ENCODE measurements around the gene PLIN1.
A peak's percentile ranks its signal among the peaks of the same experiment; 100 is the strongest.

The PLIN1 gene

DNA sequence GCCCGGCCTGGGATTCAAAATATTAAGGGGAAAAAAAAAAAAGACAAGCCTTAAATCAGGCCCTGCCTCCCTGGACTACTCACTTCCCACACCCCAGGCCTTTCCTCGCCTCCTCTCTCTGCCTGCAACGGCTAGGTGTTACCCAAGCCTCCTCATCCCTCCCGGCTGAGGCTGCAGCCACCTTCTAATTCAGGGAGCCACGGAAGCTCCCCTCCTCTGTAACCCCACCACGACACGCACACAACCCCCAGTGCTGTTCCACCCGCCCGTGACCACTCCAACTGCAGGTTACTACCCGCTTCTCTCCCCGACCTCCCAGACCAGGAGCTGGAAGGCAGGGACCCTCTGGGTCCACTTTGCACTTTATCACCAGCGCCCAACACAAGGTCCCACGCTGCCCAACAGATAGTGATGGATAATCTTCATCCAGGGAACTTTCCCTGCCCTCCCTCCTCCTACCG is 24.8 kb downstream of the PLIN1 start:
- no peak for DNase-seq (ENCODE audit: low read depth in 3 of 3)

DNA sequence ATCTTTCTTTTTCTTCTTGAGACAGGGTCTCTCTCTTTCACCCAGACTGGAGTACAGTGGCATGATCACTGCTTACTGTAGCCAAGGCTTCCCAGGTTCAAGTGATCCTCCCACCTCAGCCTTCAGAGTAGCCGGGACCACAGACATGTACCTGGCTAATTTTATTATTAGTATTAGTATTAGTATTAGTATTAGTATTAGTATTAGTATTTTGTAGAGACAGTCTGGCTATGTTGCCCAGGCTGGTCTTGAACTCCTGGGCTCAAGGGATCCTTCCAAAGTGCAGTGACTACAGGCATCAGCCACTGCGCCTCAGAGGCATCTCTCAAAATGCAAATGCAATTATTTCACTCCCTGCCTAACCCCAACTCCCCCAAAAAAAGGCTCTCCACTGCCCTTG is 25.6 kb downstream of the PLIN1 start:
- no peak for DNase-seq (ENCODE audit: low read depth in 3 of 3)

GRCh38 chr15:89652666-89653065 is 26.5 kb downstream of the PLIN1 start:
- no peak for DNase-seq (ENCODE audit: low read depth in 3 of 3)

- DNase-seq (ENCODE audit: low read depth in 3 of 3) = no peak
Measured at GRCh38 chr15:89652131-89652530, 27.0 kb downstream of the PLIN1 start.

DNA sequence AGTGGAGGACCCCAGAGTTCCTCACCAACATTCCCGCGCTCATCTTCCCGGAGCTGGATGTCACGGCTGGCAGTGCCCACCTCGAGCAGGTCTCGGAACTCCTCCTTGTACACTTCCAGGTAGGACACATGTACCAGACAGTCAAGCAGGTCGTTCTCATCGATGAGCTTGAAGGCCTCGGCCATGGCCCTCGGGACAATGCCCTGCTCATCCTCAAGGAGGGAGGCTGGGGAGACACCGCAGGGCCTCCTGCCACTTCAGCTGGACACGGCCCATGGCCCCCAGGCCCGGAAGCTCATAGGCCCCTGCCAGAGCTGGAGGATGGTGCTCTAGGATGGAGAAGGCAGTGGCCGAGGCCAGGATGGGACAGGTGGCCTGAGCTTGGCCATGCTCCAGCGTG is 29.5 kb downstream of the PLIN1 start:
- DNase-seq (ENCODE audit: low read depth in 3 of 3) = no peak

- no peak for DNase-seq (ENCODE audit: low read depth in 3 of 3)
Measured at GRCh38 chr15:89649013-89649625, 30.0 kb downstream of the PLIN1 start.

DNA sequence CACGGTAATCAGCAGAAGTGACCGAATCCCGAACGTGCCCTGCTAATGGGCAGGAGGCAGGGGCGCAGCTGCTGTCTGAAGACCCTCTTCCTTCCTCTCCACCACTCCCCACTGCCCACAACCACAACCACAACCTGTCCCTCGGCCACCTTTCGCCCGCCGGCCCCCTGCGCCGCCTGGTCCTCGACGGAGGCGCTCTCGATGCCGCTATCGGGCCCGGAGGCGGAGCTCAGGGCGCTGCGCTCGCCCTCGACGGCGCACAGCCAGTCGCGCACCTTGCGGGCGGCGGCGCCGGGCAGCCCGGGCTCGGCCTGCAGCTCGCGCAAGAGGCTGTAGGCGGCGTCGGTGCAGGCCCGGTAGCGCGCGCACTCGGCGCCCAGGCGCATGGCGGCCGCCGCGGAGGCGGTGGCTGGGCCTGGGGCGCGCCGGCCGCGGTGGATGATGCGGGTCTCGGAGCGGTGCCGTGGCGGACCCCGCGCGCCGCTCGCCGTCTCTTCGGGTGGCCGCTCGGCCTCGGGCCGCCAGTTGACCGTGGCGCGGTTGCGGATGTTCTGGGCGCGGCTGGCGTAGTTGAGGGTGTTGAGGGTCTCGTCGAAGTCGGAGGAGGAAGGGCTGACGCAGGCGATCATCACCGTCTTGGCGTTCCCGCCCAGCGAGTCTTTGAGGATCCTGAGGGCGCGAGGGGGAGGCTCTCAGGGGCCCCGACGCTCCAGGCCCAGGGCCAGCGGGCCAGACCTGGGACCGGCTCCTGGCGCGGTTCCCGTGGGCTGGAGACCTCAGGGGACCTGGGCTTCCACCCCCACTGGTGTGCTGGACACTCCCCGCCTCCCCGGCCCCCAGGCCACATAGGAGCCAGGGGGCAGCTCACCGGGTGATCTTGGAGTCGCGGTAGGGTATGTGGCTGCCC is 30.8 kb downstream of the PLIN1 start:
- DNase-seq (ENCODE audit: low read depth in 3 of 3) = no peak

DNA sequence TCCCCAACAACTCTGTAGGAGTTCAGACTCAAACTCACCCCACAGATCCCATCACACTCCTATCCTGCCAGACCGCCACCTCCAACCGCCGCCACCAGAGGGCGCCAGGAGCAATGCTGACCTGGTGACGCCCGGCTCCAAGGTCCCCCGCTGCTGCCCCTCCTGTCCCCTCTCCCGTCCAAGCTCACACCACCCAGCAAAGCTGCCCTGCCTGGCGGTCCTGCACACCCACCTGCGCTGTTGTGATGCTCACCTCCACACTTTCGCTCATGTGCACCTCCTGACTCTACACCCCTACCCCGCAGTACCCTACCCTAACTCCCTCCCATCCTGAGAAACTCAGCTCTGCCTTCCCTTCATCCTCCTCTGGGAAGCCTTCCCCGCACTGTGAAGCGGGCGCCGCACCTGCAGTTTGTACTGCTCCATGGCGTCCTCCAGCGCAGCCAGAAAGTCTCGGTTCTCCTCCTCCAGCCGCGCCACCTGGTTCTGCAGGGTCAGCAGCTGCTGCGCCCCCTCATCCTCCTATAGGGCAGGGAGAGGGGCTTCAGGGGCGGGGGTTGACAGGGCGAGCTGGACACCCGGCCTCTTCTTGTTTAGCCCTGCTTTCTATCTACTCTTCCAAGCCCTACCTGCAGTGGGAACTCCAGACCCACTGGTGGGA is 31.8 kb downstream of the PLIN1 start:
- peak; percentile 22 to 73 (median 38) for DNase-seq (ENCODE audit: low read depth in 3 of 3)

- no peak for DNase-seq (ENCODE audit: low read depth in 3 of 3)
Measured at GRCh38 chr15:89646416-89647141, 32.6 kb downstream of the PLIN1 start.

- no peak for DNase-seq (ENCODE audit: low read depth in 3 of 3)
Measured at GRCh38 chr15:89645680-89646079, 33.5 kb downstream of the PLIN1 start.

DNA sequence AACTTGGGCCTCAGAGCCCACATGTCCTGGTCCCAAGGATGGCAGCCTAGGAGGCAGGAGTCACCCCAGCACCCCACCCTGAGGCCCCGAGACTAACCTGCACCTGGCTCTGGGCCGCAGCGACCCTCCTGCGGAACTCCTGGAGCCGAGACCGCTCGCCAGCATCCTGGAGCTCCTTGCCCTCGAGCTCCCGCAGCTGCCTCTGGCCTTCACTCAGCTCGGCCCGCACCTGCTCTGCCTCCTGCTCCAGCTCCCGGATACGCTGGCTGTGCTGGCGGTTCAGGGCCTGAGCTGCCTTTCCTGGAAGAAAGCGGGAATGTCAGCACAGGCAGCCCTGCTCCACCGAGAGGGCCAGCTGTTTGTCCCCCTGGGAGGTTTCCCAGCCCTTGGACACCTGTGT is 37.1 kb downstream of the PLIN1 start:
- DNase-seq (ENCODE audit: low read depth in 3 of 3) = no peak

- no peak for DNase-seq (ENCODE audit: low read depth in 3 of 3)
Measured at GRCh38 chr15:89641053-89641452, 38.1 kb downstream of the PLIN1 start.

DNA sequence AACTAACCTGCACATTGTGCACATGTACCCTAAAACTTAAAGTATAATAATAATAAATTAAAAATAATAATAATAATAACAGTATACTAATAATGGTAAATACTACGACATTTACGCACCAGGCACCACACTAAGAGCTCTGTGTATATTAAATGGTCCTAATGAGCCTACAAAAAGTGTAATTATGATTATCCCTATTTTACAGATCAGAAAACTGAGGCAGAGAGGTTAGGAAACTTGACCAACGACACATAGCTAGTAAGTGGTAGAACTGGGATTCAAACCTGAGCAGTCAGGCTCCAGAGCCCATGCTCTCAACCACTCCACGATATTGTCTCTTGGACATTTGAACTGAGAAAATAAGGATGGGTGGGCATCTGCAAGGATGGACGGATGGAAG is 38.9 kb downstream of the PLIN1 start:
- no peak for DNase-seq (ENCODE audit: low read depth in 3 of 3)

DNA sequence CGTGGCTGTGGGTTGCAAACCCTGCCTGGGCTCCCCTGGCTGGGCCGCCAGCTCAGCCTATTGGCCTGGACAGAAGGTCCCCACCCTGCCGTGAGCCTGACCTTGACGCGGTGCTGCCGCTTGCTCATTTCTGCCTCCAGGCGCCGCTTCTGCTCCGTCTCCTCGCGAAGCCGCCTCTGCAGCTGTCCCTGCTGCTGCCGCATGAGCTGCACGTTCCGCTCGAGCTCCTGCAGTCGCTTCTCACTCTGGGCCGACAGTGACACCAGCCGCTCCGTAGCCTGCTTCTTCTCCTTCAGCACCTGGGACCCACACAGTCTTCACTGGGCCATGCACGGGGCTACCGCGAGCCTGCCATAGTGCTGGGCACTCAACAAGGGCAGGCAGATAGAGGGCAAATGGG is 45.6 kb downstream of the PLIN1 start:
- no peak for DNase-seq (ENCODE audit: low read depth in 3 of 3)

DNA sequence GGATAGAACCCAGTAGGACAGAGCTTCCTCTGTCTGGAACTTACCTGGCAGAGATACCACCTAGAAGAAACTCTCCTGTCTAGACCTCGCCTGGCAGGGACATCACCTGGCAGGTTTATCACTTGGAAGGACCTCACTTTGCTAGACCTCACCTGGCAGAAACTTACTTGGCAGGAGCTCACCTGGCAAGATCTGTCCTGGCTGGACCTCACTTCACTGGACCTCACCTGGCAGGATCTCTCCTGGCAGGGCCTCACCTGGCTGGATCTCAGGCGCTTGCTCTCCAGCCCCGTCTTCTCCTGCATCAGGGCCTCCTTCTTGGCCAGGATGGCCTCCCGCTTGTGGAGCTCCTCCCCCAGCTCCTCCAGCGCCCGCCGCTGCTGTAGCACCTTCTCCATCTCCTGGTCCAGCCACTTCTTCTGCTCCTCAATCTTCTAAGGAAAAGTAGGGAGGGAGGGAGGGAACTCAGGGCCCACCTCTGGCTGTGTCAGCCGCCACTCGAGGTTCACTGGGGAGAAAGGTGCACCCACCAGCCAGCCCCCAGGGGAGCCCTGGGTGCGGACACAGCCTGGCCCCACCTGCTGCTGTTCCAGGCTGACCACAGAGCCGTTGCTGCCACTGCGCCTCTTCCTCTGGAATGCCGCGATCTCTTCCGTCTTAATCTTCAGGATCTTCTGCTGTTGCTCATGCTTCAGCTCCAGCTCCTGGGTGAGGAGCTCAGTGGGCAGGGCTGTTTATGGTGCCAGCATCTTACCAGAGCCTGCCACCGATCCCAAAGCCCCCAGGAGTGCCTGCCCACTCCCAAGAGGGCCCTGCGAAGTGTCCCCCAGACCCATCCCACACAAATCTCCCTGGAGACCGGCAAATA is 46.4 kb downstream of the PLIN1 start:
- no peak for DNase-seq (ENCODE audit: low read depth in 3 of 3)

GRCh38 chr15:89631902-89632264 is 47.3 kb downstream of the PLIN1 start:
- DNase-seq (ENCODE audit: low read depth in 3 of 3) = no peak

- DNase-seq (ENCODE audit: low read depth in 3 of 3) = no peak
Measured at GRCh38 chr15:89630974-89631901, 47.9 kb downstream of the PLIN1 start.

DNA sequence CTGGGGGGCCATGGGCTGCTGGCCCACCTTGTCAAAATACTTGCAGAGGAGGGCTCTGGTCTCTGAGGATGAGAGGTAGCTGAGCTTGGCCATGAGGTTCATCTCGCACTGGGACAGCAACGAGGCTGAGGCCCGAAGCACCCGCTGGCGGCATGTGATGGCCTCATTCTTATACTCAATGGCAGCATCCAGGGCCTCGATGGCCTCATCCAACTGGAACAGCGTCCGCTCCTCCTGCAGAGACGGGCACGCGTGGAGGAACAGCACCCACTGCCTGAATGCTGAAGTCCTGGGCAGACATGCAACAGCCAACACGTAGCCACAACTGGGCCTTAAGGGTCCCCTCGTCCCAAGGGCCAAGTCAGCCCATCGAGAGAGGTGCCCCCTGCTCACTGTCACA is 48.9 kb downstream of the PLIN1 start:
- no peak for DNase-seq (ENCODE audit: low read depth in 3 of 3)

DNA sequence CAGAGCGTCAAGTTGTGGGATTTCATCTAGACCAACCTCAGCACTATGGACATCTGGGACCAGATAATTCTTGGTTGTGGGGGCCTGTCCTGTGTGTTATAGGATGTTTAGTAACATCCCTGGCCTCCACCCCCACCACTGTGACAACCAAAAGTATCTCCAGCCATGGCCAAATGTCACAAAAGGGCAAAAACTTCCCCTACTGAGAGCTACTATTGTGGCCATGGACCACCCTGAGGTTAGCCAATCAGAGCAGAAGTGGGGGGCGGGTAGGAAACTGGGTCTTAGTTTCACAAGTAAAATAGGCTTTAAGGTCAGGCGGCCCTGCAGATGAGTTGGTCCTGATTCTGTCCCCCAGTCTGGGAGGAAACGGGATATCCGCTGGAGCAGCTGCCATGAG is 49.3 kb downstream of the PLIN1 start:
- no peak for DNase-seq (ENCODE audit: low read depth in 3 of 3)
